ENCODE results near the gene MEDAG.

- no peak for TF ChIP-seq CTCF (IDR thresholded peaks at IDR 0.05)
- no peak for TF ChIP-seq POLR2A (IDR thresholded peaks at IDR 0.05)
Measured at GRCh38 chr13:30880151-30880855, 25.8 kb upstream of the MEDAG start.

Measured in lower leg skin (tissue), 3 donors.